ENCODE data around the gene TATDN2.

The TATDN2 gene

GRCh38 chr3:10319804-10320203, 71.5 kb downstream of the TATDN2 start:
- no peak for DNase-seq (ENCODE audit: low read depth)
- peak overlapping the region; percentile 98 for H3K4me3 ChIP-seq (ENCODE audit: low read depth, low read length)
- TF ChIP-seq CTCF (IDR thresholded peaks at IDR 0.05; ENCODE audit: low read depth, low read length) (no peak), MAX (IDR thresholded peaks at IDR 0.05; ENCODE audit: low read depth, low read length) (no peak), POLR2A (IDR thresholded peaks at IDR 0.05; ENCODE audit: extremely low read depth, insufficient read length) (no peak), MYC (IDR thresholded peaks at IDR 0.05; ENCODE audit: low read depth, low read length) (no peak)

GRCh38 chr3:10320320-10320677, 72.0 kb downstream of the TATDN2 start:
- DNase-seq (ENCODE audit: low read depth), result no peak
- no peak for TF ChIP-seq MYC (IDR thresholded peaks at IDR 0.05; ENCODE audit: low read depth, low read length)
- TF ChIP-seq CTCF (IDR thresholded peaks at IDR 0.05; ENCODE audit: low read depth, low read length), result no peak
- TF ChIP-seq MAX (IDR thresholded peaks at IDR 0.05; ENCODE audit: low read depth, low read length), result no peak
- TF ChIP-seq POLR2A (IDR thresholded peaks at IDR 0.05; ENCODE audit: extremely low read depth, insufficient read length), result no peak
- H3K4me3 ChIP-seq (ENCODE audit: low read depth, low read length), result peak overlapping the region; percentile 98

- H3K4me3 ChIP-seq (ENCODE audit: low read depth, low read length), result no peak overlapping the region
- no peak for DNase-seq (ENCODE audit: low read depth)
- TF ChIP-seq CTCF (IDR thresholded peaks at IDR 0.05; ENCODE audit: low read depth, low read length) (no peak), MYC (IDR thresholded peaks at IDR 0.05; ENCODE audit: low read depth, low read length) (no peak), MAX (IDR thresholded peaks at IDR 0.05; ENCODE audit: low read depth, low read length) (no peak), POLR2A (IDR thresholded peaks at IDR 0.05; ENCODE audit: extremely low read depth, insufficient read length) (no peak)
These were observed 73.5 kb downstream of the TATDN2 start for GRCh38 chr3:10321630-10322351.

- no peak for TF ChIP-seq MAX (IDR thresholded peaks at IDR 0.05; ENCODE audit: low read depth, low read length)
- peak; percentile 59 for TF ChIP-seq CTCF (IDR thresholded peaks at IDR 0.05; ENCODE audit: low read depth, low read length)
- TF ChIP-seq MYC (IDR thresholded peaks at IDR 0.05; ENCODE audit: low read depth, low read length), result no peak
- no peak for TF ChIP-seq POLR2A (IDR thresholded peaks at IDR 0.05; ENCODE audit: extremely low read depth, insufficient read length)
- no peak overlapping the region for H3K4me3 ChIP-seq (ENCODE audit: low read depth, low read length)
- peak; percentile 59 for DNase-seq (ENCODE audit: low read depth)
These were observed 74.1 kb downstream of the TATDN2 start for GRCh38 chr3:10322352-10322710.

- no peak overlapping the region for H3K4me3 ChIP-seq (ENCODE audit: low read depth, low read length)
- TF ChIP-seq MYC (IDR thresholded peaks at IDR 0.05; ENCODE audit: low read depth, low read length) (no peak), CTCF (IDR thresholded peaks at IDR 0.05; ENCODE audit: low read depth, low read length) (no peak), MAX (IDR thresholded peaks at IDR 0.05; ENCODE audit: low read depth, low read length) (no peak), POLR2A (IDR thresholded peaks at IDR 0.05; ENCODE audit: extremely low read depth, insufficient read length) (no peak)
- no peak for DNase-seq (ENCODE audit: low read depth)
These were observed 79.3 kb downstream of the TATDN2 start for GRCh38 chr3:10327592-10327991.

Data from NB4 (cell line).